K562 (cell line): Measurements from ENCODE around the gene RPTOR. TPM values are rescaled to one million over a fixed set of nuclear protein-coding genes. Genes with fewer than 3 reads are reported as not detected.

Experiments
- ATAC-seq: fragments of 200-7000 bp; cut with Tn5 transposase; 3 replicates; pipeline ENCODE4 v1.9.1; 2020; ENCODE audit warnings: moderate library complexity
- BruUV-seq: library from RNA; stranded (reverse); fragments of 400-500 nt; replicated peaks from 2 replicates; lab custom pipeline; 2021; lab: Mats Ljungman, UMichigan
- CTCF ChIA-PET: fragments of 300-600 bp; formaldehyde crosslinking; extraction: SDS; loops from one replicate; lab custom pipeline; 2021; ENCODE audit warnings: low intra/inter-chr PET ratio; lab: Yijun Ruan, JAX
- POLR2A ChIA-PET: fragments of 300-600, 350-650 bp; sonication (Branson Sonifier 250); formaldehyde crosslinking; extraction: SDS; loops from one replicate; lab custom pipeline; 2021; ENCODE audit warnings: antibody characterized with exemption, inconsistent platforms; lab: Yijun Ruan, JAX
- DNase-seq, 4 experiments: peaks; one replicate each; pipeline versions ENCODE4 v3.0.0 to v3.0.0-alpha.2; 2011 to 2018; ENCODE audit warnings: low spot score in 3 of 4, mixed read lengths in 3 of 4; ENCODE audit errors: extremely low read depth in 1 of 4
- FAIRE-seq: peaks from 2 replicates; lab custom pipeline; 2011; peaks lifted over from hg19 to GRCh38; lab: Jason Lieb, UNC
- H2AFZ ChIP-seq: 2 replicates; pipeline ENCODE4 v1.6.0; 2011; ENCODE audit warnings: low read depth, low read length, control low read depth, inconsistent platforms
- H3K27ac ChIP-seq: fragments of 200-600 bp; 3 replicates; pipeline ENCODE4 v1.8.0; 2011; ENCODE audit warnings: low read depth, mild to moderate bottlenecking, control low read depth, inconsistent platforms, low read length, moderate library complexity, mixed read lengths; ENCODE audit errors: extremely low read depth
- H3K27me3 ChIP-seq, 2 experiments: fragments of 300-600 bp in 1 of 2; 2 replicates in 1 of 2; 3 replicates in 1 of 2; pipeline versions ENCODE4 v1.6.0 to v1.8.0; 2011; ENCODE audit warnings: inconsistent platforms in 2 of 2, low read length in 2 of 2, mild to moderate bottlenecking in 1 of 2, mixed read lengths in 1 of 2, moderate library complexity in 1 of 2; ENCODE audit not compliant: control insufficient read depth in 2 of 2, insufficient read depth in 2 of 2
- H3K36me3 ChIP-seq: fragments of 300-600 bp; 3 replicates; pipeline ENCODE4 v1.8.0; 2011; ENCODE audit warnings: mild to moderate bottlenecking, low read length, inconsistent platforms; ENCODE audit not compliant: control insufficient read depth, insufficient read depth
- H3K4me1 ChIP-seq, 2 experiments: fragments of 200-600 bp in 1 of 2; replicated peaks in 1 of 2; 2 replicates in 1 of 2; 3 replicates in 1 of 2; pipeline versions ENCODE4 v1.5.1 to v1.8.0; 2011; ENCODE audit warnings: inconsistent platforms in 2 of 2, low read length in 2 of 2, mild to moderate bottlenecking in 1 of 2, mixed read lengths in 1 of 2, moderate library complexity in 1 of 2; ENCODE audit not compliant: control insufficient read depth in 2 of 2, insufficient read depth in 2 of 2
- H3K4me2 ChIP-seq: 2 replicates; pipeline ENCODE4 v1.6.1; 2011; ENCODE audit warnings: low read length, control low read depth, inconsistent platforms, mixed read lengths; ENCODE audit not compliant: insufficient read depth
- H3K4me3 ChIP-seq: fragments of 200-600 bp; sonication (generic), shearing (Covaris generic); 2 replicates; pipeline ENCODE4 v1.5.1; 2016; ENCODE audit warnings: control low read depth, inconsistent platforms
- H3K79me2 ChIP-seq: fragments of 200-600 bp; 3 replicates; pipeline ENCODE4 v1.8.0; 2011; ENCODE audit warnings: low read length, inconsistent platforms; ENCODE audit not compliant: control insufficient read depth, insufficient read depth
- H3K9ac ChIP-seq, 2 experiments: 2 replicates each; pipeline versions ENCODE4 v1.6.0 to v1.6.1; 2011; ENCODE audit warnings: low read depth in 2 of 2, low read length in 2 of 2, control low read depth in 1 of 2, inconsistent platforms in 1 of 2, mild to moderate bottlenecking in 1 of 2, mixed read lengths in 1 of 2; ENCODE audit not compliant: insufficient read depth in 1 of 2
- H3K9me1 ChIP-seq: one replicate; pipeline ENCODE4 v1.6.0; 2011; ENCODE audit warnings: inconsistent platforms, mild to moderate bottlenecking, low read length, moderate library complexity; ENCODE audit not compliant: control insufficient read depth, insufficient read depth
- H3K9me3 ChIP-seq: replicated peaks from 2 replicates; pipeline ENCODE4 v1.5.1; 2011; ENCODE audit warnings: low read depth, low read length, inconsistent platforms; ENCODE audit not compliant: control insufficient read depth, insufficient read depth
- H4K20me1 ChIP-seq: replicated peaks from 2 replicates; pipeline ENCODE4 v1.6.1; 2011; ENCODE audit warnings: low read length, inconsistent platforms, mixed read lengths; ENCODE audit not compliant: control insufficient read depth, insufficient read depth
- CHD1 ChIP-seq: fragments of 200-600 bp; sonication (generic); IDR thresholded peaks from one replicate; pipeline ENCODE4 v1.6.1; 2012; ENCODE audit warnings: mild to moderate bottlenecking, moderate library complexity, low read length, inconsistent platforms
- DIDO1 ChIP-seq: fragments of 450-650 bp; IDR thresholded peaks from 2 replicates; pipeline ENCODE4 v1.6.1; 2016; ENCODE audit warnings: low read depth, missing biosample characterization, missing genetic modification characterization
- FOXM1 ChIP-seq, 2 experiments: fragments of 450-650 bp in 1 of 2; sonication (generic) in 1 of 2; formaldehyde crosslinking in 1 of 2; IDR thresholded peaks; 2 replicates each; pipeline versions ENCODE4 v1.6.1 to v1.9.0; 2017 to 2022; ENCODE audit warnings: low read depth in 2 of 2, mild to moderate bottlenecking in 2 of 2, missing genetic modification reagents in 1 of 2, moderate library complexity in 1 of 2
- HNRNPLL ChIP-seq: fragments of 200-400 bp; formaldehyde crosslinking; IDR thresholded peaks from 2 replicates; pipeline ENCODE4 v1.6.1; 2017; ENCODE audit warnings: low read length, low read depth, mild to moderate bottlenecking; ENCODE audit not compliant: poor library complexity, severe bottlenecking
- POLR2G ChIP-seq: fragments of 200-400 bp; formaldehyde crosslinking; IDR thresholded peaks from 2 replicates; pipeline ENCODE4 v1.6.1; 2017; ENCODE audit warnings: low read depth, mild to moderate bottlenecking, antibody characterized with exemption, low read length, moderate library complexity
- RBFOX2 ChIP-seq: fragments of 200-400 bp; formaldehyde crosslinking; IDR thresholded peaks from 2 replicates; pipeline ENCODE4 v1.6.1; 2017; ENCODE audit warnings: low read depth, mild to moderate bottlenecking, low read length, moderate library complexity
- ZBTB7A ChIP-seq: IDR thresholded peaks from 2 replicates; pipeline ENCODE4 v1.6.1; 2011; ENCODE audit warnings: low read depth, mild to moderate bottlenecking, low read length, moderate library complexity, borderline replicate concordance; ENCODE audit not compliant: control insufficient read depth
- WGBS: fragments of 100-300 bp; shearing (Covaris generic); methylation state at CpG from one replicate; pipeline ENCODE4 v1.1.6; 2016; ENCODE audit warnings: low coverage, mixed read lengths; ENCODE audit not compliant: insufficient coverage; ENCODE audit errors: missing lambda C conversion rate; 5-methylcytosine and 5-hydroxymethylcytosine counted together
- in situ Hi-C: fragments of 300-500 bp; cut with MboI; formaldehyde crosslinking; loops from 4 replicates; pipeline ENCODE4 v1.15.0; 2018; ENCODE audit warnings: inconsistent platforms, mixed read lengths
- intact Hi-C: fragments of 100-400 bp; cut with micrococcal nuclease; formaldehyde crosslinking; loops from 2 replicates; pipeline ENCODE4 v1.14.2; 2022
- polyA plus RNA-seq, 8 experiments: library from polyadenylated mRNA; depleted of rRNA in 4 of 8; stranded (reverse) in 5 of 8; unstranded in 3 of 8; fragments of >200 nt; fragmentation: Nextera tagmentation in 2 of 8; fragmentation: Illumina TruSeq in 1 of 8; extraction: Ambion mirVana in 2 of 8; extraction: Trizol in 1 of 8; gene quantifications; 2 replicates each; pipeline versions ENCODE4 v1.2.1 to v1.2.3, GENCODE V29; 2011 to 2014; ENCODE audit warnings: inconsistent platforms in 1 of 8, missing spikeins in 1 of 8
- total RNA-seq, 7 experiments: library from RNA; depleted of rRNA in 6 of 7; stranded (reverse); fragments of >200 nt in 6 of 7; fragmentation: Illumina TruSeq in 2 of 7; extraction: Trizol in 2 of 7; gene quantifications; 2 replicates each; pipeline versions ENCODE4 v1.2.1 to v1.2.3, GENCODE V29; 2011 to 2021; ENCODE audit warnings: low replicate concordance in 1 of 7
- TF ChIP-seq, protein P1 (sequence below), 2 experiments: fragments of 200-800 bp in 1 of 2; sonication (Bioruptor generic) in 1 of 2; sonication (generic) in 1 of 2; formaldehyde crosslinking in 1 of 2; IDR thresholded peaks in 1 of 2; conservative IDR thresholded peaks in 1 of 2; 2 replicates each; pipeline versions ENCODE4 v1.5.0 to v1.6.1; 2016 to 2020; ENCODE audit warnings: missing compliant biosample characterization in 1 of 2, missing genetic modification characterization in 1 of 2, missing genetic modification reagents in 1 of 2

The RPTOR gene
- total and polyA plus RNA-seq, 9 of the 15 experiments (the other 6 are each of a cell fraction or from before 2014, with no cell fraction given) = 0.24 to 54.1 (median 10.2) TPM

DNA sequence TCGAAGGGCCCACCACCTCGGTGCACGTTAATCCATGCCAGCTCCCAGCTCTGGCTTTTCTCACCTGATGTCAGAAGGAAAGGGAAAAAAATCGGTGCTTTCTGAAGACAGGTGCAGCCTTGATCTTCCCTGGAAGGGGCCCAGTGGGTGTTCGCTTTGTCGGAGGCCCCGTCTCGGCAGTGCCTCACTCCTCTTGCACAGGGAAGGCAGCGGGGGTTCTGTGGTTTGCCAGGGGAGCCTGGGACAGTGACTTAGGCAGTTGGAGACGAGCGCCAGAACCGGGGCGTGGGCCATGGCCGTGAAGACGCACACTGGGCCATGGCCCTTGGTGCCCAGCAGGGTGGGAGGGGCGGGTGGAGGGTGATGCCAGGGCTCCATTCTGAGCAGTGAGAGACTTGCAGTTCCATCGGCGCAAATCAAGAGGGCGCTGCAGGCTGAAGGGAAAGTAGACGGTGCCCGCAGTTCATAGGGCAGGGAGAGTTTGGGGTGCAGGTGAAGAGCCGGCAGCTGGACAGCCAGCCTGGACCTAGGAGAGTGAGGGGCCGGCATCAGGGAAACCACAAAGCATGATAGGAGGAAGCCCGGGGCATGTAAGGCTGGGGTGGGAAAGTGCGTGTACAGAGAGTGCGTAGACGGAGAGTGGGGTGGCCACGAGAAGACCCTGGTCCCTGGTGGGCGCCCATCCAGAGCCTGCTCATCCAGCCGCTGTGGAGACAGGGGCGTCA is 345.7 kb downstream of the RPTOR start:
- no peak for DNase-seq
- peak overlapping the region; percentile 55 to 72; a peak in 3 of 4 replicates for H3K9ac ChIP-seq
- TF ChIP-seq ZBTB7A = no peak
- TF ChIP-seq, protein P1, sequence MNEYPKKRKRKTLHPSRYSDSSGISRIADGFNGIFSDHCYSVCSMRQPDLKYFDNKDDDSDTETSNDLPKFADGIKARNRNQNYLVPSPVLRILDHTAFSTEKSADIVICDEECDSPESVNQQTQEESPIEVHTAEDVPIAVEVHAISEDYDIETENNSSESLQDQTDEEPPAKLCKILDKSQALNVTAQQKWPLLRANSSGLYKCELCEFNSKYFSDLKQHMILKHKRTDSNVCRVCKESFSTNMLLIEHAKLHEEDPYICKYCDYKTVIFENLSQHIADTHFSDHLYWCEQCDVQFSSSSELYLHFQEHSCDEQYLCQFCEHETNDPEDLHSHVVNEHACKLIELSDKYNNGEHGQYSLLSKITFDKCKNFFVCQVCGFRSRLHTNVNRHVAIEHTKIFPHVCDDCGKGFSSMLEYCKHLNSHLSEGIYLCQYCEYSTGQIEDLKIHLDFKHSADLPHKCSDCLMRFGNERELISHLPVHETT (CRISPR knock-in tag; conservative IDR thresholded peaks at IDR 0.05 in 1 of 2, IDR thresholded peaks at IDR 0.05 in 1 of 2) = no peak
- TF ChIP-seq HNRNPLL = no peak
- no peak for TF ChIP-seq FOXM1 (IDR thresholded peaks at IDR 0.05; ENCODE audit: low read depth)
- no peak for TF ChIP-seq FOXM1 (CRISPR knock-in tag; IDR thresholded peaks at IDR 0.05; ENCODE audit: low read depth)
- TF ChIP-seq POLR2G = peak; percentile 32
- TF ChIP-seq CHD1 = peak; percentile 46
- TF ChIP-seq DIDO1 (tag) = no peak
- TF ChIP-seq RBFOX2 = 0 out of 2 replicates have a peak, but pooled peaks have one; percentile 5
- TF ChIP-seq, all 486 proteins: peak for 3
- Histone ChIP-seq H3K9me1 (no peaks in the 10 kb centered on the region), H3K27me3 (no peaks in the 10 kb centered on the region), H3K36me3 (peaks cover 49% of the 10 kb centered on the region; the same call in 1 of the 3 replicates), H3K79me2 (no peaks in the 10 kb centered on the region), H3K4me1 (peaks cover 27 to 41% of the 10 kb centered on the region in 2 experiments), H4K20me1 (no peaks in the 10 kb centered on the region), H3K27ac (peak overlapping the region; percentile 81; the same call in 2 of the 3 replicates), H2AFZ (no peak overlapping the region), H3K4me3 (no peak overlapping the region), H3K9me3 (no peaks in the 10 kb centered on the region), H3K4me2 (no peak overlapping the region)
- ChIA-PET POLR2A (interaction anchor here (0.6 kb wide), 2 partner anchors 309 to 643 kb away, joined by 3 read pairs; no protein-coding TSS in a partner anchor), CTCF (no interaction called here)
- 87% methylated on average over 28 of the region's 31 CpGs for WGBS
- intact Hi-C loops = no loop called here
- FAIRE-seq (no peak), ATAC-seq (no peak)
- no TSS peak for BruUV-seq
- in situ Hi-C loops = no loop called here
